Glomerular visceral epithelial cell (primary cell): ENCODE data around the gene BMAL1.
A peak's percentile ranks its signal among the peaks of the same experiment; 100 is the strongest.

Source experiments
- DNase-seq: peaks from one replicate; pipeline ENCODE4 v3.0.0-alpha.2; 2016; ENCODE audit errors: extremely low spot score

The BMAL1 gene

GRCh38 chr11:13343931-13344717 lies 66.5 kb downstream of the BMAL1 start:
- DNase-seq = peak; percentile 72

GRCh38 chr11:13344818-13345217 lies 67.2 kb downstream of the BMAL1 start:
- DNase-seq = no peak

- no peak for DNase-seq
Measured at GRCh38 chr11:13346470-13346869, 68.9 kb downstream of the BMAL1 start.

GRCh38 chr11:13347901-13348300 lies 70.3 kb downstream of the BMAL1 start:
- no peak for DNase-seq

GRCh38 chr11:13348305-13348704 lies 70.7 kb downstream of the BMAL1 start:
- DNase-seq = no peak

GRCh38 chr11:13349046-13349445 lies 71.5 kb downstream of the BMAL1 start:
- no peak for DNase-seq

GRCh38 chr11:13349581-13349980 lies 72.0 kb downstream of the BMAL1 start:
- no peak for DNase-seq

- DNase-seq = no peak
Measured at GRCh38 chr11:13352711-13353110, 75.1 kb downstream of the BMAL1 start.

GRCh38 chr11:13354335-13354734 lies 76.7 kb downstream of the BMAL1 start:
- no peak for DNase-seq

GRCh38 chr11:13355191-13355590 lies 77.6 kb downstream of the BMAL1 start:
- peak; percentile 39 for DNase-seq

- no peak for DNase-seq
Measured at GRCh38 chr11:13357232-13357631, 79.6 kb downstream of the BMAL1 start.

- DNase-seq = no peak
Measured at GRCh38 chr11:13358596-13359270, 81.1 kb downstream of the BMAL1 start.

- DNase-seq = no peak
Measured at GRCh38 chr11:13362596-13363109, 85.1 kb downstream of the BMAL1 start.

- no peak for DNase-seq
Measured at GRCh38 chr11:13364388-13364787, 86.8 kb downstream of the BMAL1 start.

- no peak for DNase-seq
Measured at GRCh38 chr11:13366266-13367026, 88.9 kb downstream of the BMAL1 start.

GRCh38 chr11:13367115-13367514 lies 89.5 kb downstream of the BMAL1 start:
- DNase-seq = no peak

GRCh38 chr11:13368041-13368446 lies 90.5 kb downstream of the BMAL1 start:
- DNase-seq = peak; percentile 73

- no peak for DNase-seq
Measured at GRCh38 chr11:13373216-13373615, 95.6 kb downstream of the BMAL1 start.

- DNase-seq = no peak
Measured at GRCh38 chr11:13375798-13376197, 98.2 kb downstream of the BMAL1 start.

GRCh38 chr11:13376402-13376801 lies 98.8 kb downstream of the BMAL1 start:
- no peak for DNase-seq

- DNase-seq = no peak
Measured at GRCh38 chr11:13376838-13377237, 99.2 kb downstream of the BMAL1 start.

- no peak for DNase-seq
Measured at GRCh38 chr11:13378316-13378715, 100.7 kb downstream of the BMAL1 start.
